Natural killer cell (primary cell): Measurements from ENCODE around the gene PYDC1. TPM values are rescaled to one million over a fixed set of nuclear protein-coding genes. Genes with fewer than 3 reads are reported as not detected.

Experiments
- ATAC-seq, 3 donors: fragments of 150-1000 bp in 2 of 3; fragments of 200-7000 bp in 1 of 3; cut with Tn5 transposase; 1 replicate in 1 of 3; 2 replicates in 2 of 3; pipeline ENCODE4 v1.10.0; 2021; ENCODE audit warnings: mild to moderate bottlenecking in 2 of 3, moderate library complexity in 2 of 3
- DNase-seq, 2 donors: peaks; one replicate each; pipeline versions ENCODE4 v3.0.0 to v3.0.0-alpha.2; 2013 to 2021; ENCODE audit warnings: mixed read lengths in 1 of 2
- H3K27ac ChIP-seq: one replicate; pipeline ENCODE4 v1.5.1; 2013; ENCODE audit warnings: mild to moderate bottlenecking, low read length
- H3K27me3 ChIP-seq: one replicate; pipeline ENCODE4 v1.6.1; 2013; ENCODE audit warnings: low read length; ENCODE audit not compliant: control insufficient read depth, insufficient read depth
- H3K36me3 ChIP-seq: one replicate; pipeline ENCODE4 v1.6.1; 2013; ENCODE audit warnings: low read length; ENCODE audit not compliant: control insufficient read depth, insufficient read depth
- H3K4me1 ChIP-seq: one replicate; pipeline ENCODE4 v1.6.1; 2013; ENCODE audit warnings: low read length; ENCODE audit not compliant: control insufficient read depth, insufficient read depth
- H3K4me3 ChIP-seq: one replicate; pipeline ENCODE4 v1.5.1; 2013; ENCODE audit warnings: low read length
- H3K9me3 ChIP-seq: one replicate; pipeline ENCODE4 v1.6.1; 2013; ENCODE audit warnings: low read length; ENCODE audit not compliant: control insufficient read depth, insufficient read depth
- H3K27ac Mint-ChIP-seq, 2 donors: one replicate each; pipeline ENCODE4 v1.8.0; 2022; ENCODE audit warnings: mild to moderate bottlenecking in 2 of 2, mixed read lengths in 2 of 2, moderate library complexity in 1 of 2
- H3K27me3 Mint-ChIP-seq, 2 donors: one replicate each; pipeline ENCODE4 v1.8.0; 2022; ENCODE audit warnings: low read depth in 2 of 2, mixed read lengths in 2 of 2
- H3K36me3 Mint-ChIP-seq: one replicate; pipeline ENCODE4 v1.8.0; 2022; ENCODE audit warnings: mixed read lengths
- H3K4me1 Mint-ChIP-seq, 2 donors: one replicate each; pipeline ENCODE4 v1.8.0; 2022; ENCODE audit warnings: mixed read lengths in 2 of 2
- H3K4me3 Mint-ChIP-seq: one replicate; pipeline ENCODE4 v1.8.0; 2022; ENCODE audit warnings: mild to moderate bottlenecking, moderate library complexity, mixed read lengths
- H3K9me3 Mint-ChIP-seq, 2 donors: one replicate each; pipeline ENCODE4 v1.8.0; 2022; ENCODE audit warnings: mixed read lengths in 2 of 2
- CTCF ChIP-seq: fragments of 200-600 bp; IDR thresholded peaks from one replicate; pipeline ENCODE4 v1.8.0; 2022; ENCODE audit warnings: antibody characterized with exemption
- WGBS: methylation state at CpG from one replicate; pipeline ENCODE4 v1.1.7; 2013; ENCODE audit warnings: missing lambda C conversion rate; ENCODE audit not compliant: insufficient coverage; 5-methylcytosine and 5-hydroxymethylcytosine counted together
- intact Hi-C: fragments of 100-400 bp; cut with micrococcal nuclease; formaldehyde crosslinking; loops from one replicate; pipeline ENCODE4 v1.14.2; 2022
- total RNA-seq, 4 donors: library from RNA; stranded (reverse); fragments of 120-200 nt in 1 of 4; gene quantifications; one replicate each; pipeline versions ENCODE4 v1.2.3 to v1.2.4, GENCODE V29; 2013 to 2022

Gene PYDC1
- total RNA-seq, 3 donors from 2014 or later (not counting 1 experiment from before 2014, with no cell fraction given) = not detected

- intact Hi-C loops = no loop called here
- no peak overlapping the region for H3K4me3 Mint-ChIP-seq
These were observed 22.0 kb downstream of the PYDC1 start for GRCh38 chr16:31194898-31195297.

GRCh38 chr16:31193874-31194273 lies 23.1 kb downstream of the PYDC1 start:
- H3K4me1 ChIP-seq = peaks cover 29% of the 10 kb centered on the region
- Mint-ChIP-seq H3K4me1 (peaks cover 58 to 62% of the 10 kb centered on the region in 2 donors), H3K27me3 (no peaks in the 10 kb centered on the region), H3K9me3 (no peaks in the 10 kb centered on the region), H3K36me3 (peaks cover 31% of the 10 kb centered on the region), H3K4me3 (no peak overlapping the region), H3K27ac (peak overlapping the region; percentile 37 to 75)
- DNase-seq (no peak), ATAC-seq (no peak)
- peaks cover 76% of the 10 kb centered on the region for H3K36me3 ChIP-seq
- 100% methylated on average over 2 of the region's 2 CpGs for WGBS
- intact Hi-C loops = no loop called here
- no peak for TF ChIP-seq CTCF
- no peak overlapping the region for H3K27ac ChIP-seq
- H3K4me3 ChIP-seq = no peak overlapping the region
- H3K9me3 ChIP-seq = no peaks in the 10 kb centered on the region
- no peaks in the 10 kb centered on the region for H3K27me3 ChIP-seq

More at GRCh38 chr16:31194898-31195297, 22.0 kb downstream of the PYDC1 start:
- Mint-ChIP-seq H3K36me3 (peaks cover 20% of the 10 kb centered on the region), H3K9me3 (no peaks in the 10 kb centered on the region), H3K4me1 (peaks cover 58 to 62% of the 10 kb centered on the region in 2 donors), H3K27me3 (no peaks in the 10 kb centered on the region), H3K27ac (no peak overlapping the region)
- Histone ChIP-seq H3K27me3 (no peaks in the 10 kb centered on the region), H3K9me3 (no peaks in the 10 kb centered on the region), H3K36me3 (peaks cover 71% of the 10 kb centered on the region), H3K4me1 (peaks cover 28% of the 10 kb centered on the region), H3K27ac (no peak overlapping the region), H3K4me3 (no peak overlapping the region)
- no peak for TF ChIP-seq CTCF
- 82% methylated on average over 7 of the region's 7 CpGs for WGBS
- DNase-seq (peak in 1 of 2 donors; percentile 18), ATAC-seq (no peak)

- no peaks in the 10 kb centered on the region for H3K9me3 ChIP-seq
- H3K9me3 Mint-ChIP-seq = no peaks in the 10 kb centered on the region
- H3K4me1 Mint-ChIP-seq = peaks cover 59 to 62% of the 10 kb centered on the region in 2 donors
- intact Hi-C loops = no loop called here
- ATAC-seq (no peak), DNase-seq (no peak)
- H3K27me3 Mint-ChIP-seq = no peaks in the 10 kb centered on the region
- no peak overlapping the region for H3K4me3 Mint-ChIP-seq
- H3K4me1 ChIP-seq = peaks cover 28% of the 10 kb centered on the region
- 95% methylated on average over 16 of the region's 16 CpGs for WGBS
- H3K36me3 Mint-ChIP-seq = peaks cover 33% of the 10 kb centered on the region
- peaks cover 84% of the 10 kb centered on the region for H3K36me3 ChIP-seq
- H3K27me3 ChIP-seq = no peaks in the 10 kb centered on the region
- peak overlapping the region; percentile 37 to 75 for H3K27ac Mint-ChIP-seq
- no peak overlapping the region for H3K27ac ChIP-seq
- no peak for TF ChIP-seq CTCF
- no peak overlapping the region for H3K4me3 ChIP-seq
These were observed 23.9 kb downstream of the PYDC1 start for GRCh38 chr16:31192856-31193642.
